A549 (cell line): Measurements from ENCODE around the gene PSMB8.

Experiments
- EHMT2 ChIP-seq: fragments of 200-600 bp; sonication (generic); IDR thresholded peaks from 2 replicates; pipeline ENCODE4 v1.6.1; 2016; ENCODE audit warnings: antibody characterized with exemption, low read depth, mild to moderate bottlenecking, moderate library complexity
- FOSL2 ChIP-seq, 2 experiments: fragments of 450-650 bp in 1 of 2; fragments of >200 bp in 1 of 2; sonication (Bioruptor Twin) in 1 of 2; formaldehyde crosslinking; IDR thresholded peaks; 2 replicates each; pipeline versions ENCODE4 v1.5.0 to v1.6.1; 2016 to 2020; ENCODE audit warnings: mild to moderate bottlenecking in 1 of 2, moderate library complexity in 1 of 2
- HDAC2 ChIP-seq: fragments of 200-600 bp; sonication (generic); IDR thresholded peaks from 2 replicates; pipeline ENCODE4 v1.6.1; 2016
- HOXA7 ChIP-seq: fragments of 250-450 bp; sonication (Bioruptor Pico); IDR thresholded peaks from 2 replicates; pipeline ENCODE4 v1.5.0; 2020; ENCODE audit warnings: mild to moderate bottlenecking, moderate library complexity
- HOXB13 ChIP-seq: fragments of 250-450 bp; sonication (Bioruptor Pico); IDR thresholded peaks from 2 replicates; pipeline ENCODE4 v1.5.0; 2020; ENCODE audit warnings: low read depth, mild to moderate bottlenecking, moderate library complexity
- MAFK ChIP-seq: fragments of 450-650 bp; IDR thresholded peaks from 2 replicates; pipeline ENCODE4 v1.6.1; 2014; ENCODE audit not compliant: partially characterized antibody
- MAX ChIP-seq: IDR thresholded peaks from 2 replicates; pipeline ENCODE4 v1.6.1; 2012
- NFE2L2 ChIP-seq: fragments of 150-350 bp; conservative IDR thresholded peaks from 2 replicates; pipeline ENCODE4 v1.6.1; 2014; ENCODE audit warnings: low read length
- PBX3 ChIP-seq: IDR thresholded peaks from 2 replicates; pipeline ENCODE4 v1.6.1; 2012
- POLR2A ChIP-seq: IDR thresholded peaks from 2 replicates; pipeline ENCODE4 v1.6.1; 2012; ENCODE audit warnings: mild to moderate bottlenecking, low read length
- SREBF2 ChIP-seq: fragments of 450-650 bp; IDR thresholded peaks from 2 replicates; pipeline ENCODE4 v1.6.1; 2014; ENCODE audit warnings: mild to moderate bottlenecking, moderate library complexity
- ZC3H11A ChIP-seq: fragments of 450-650 bp; IDR thresholded peaks from 2 replicates; pipeline ENCODE4 v1.6.1; 2014; ENCODE audit warnings: antibody characterized with exemption, mild to moderate bottlenecking
- TF ChIP-seq, protein P1 (sequence below): fragments of >200 bp; sonication (Bioruptor Twin); formaldehyde crosslinking; IDR thresholded peaks from 3 replicates; pipeline ENCODE4 v1.5.1; 2016
- TF ChIP-seq, protein P2 (sequence below): fragments of 150-350 bp; IDR thresholded peaks from 2 replicates; pipeline ENCODE4 v1.6.1; 2014; ENCODE audit warnings: low read depth, mild to moderate bottlenecking, low read length

DNA sequence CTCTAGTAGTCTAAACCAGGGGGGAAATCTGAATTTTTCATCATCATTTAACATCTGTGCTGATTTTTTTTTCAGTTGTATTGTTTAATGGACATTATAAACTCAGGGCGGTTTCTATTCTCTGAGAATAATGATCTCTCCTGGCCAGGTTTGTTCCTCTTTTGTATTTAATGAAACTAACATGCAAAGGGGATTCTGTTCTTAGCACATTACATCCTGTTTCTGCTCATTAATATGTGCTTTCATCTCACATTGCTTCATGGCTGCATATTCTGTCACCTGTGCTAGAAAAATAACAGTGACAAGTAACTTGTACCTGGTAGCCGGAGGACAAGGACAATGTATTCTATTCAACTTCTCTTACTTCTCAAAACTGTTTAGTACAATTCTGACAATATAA, 27.9 kb downstream of the PSMB8 start:
- TF ChIP-seq HOXA7 (CRISPR knock-in tag) (no peak), POLR2A (no peak), MAFK (no peak), ZC3H11A (no peak), SREBF2 (no peak), HDAC2 (no peak), MAX (no peak), HOXB13 (CRISPR knock-in tag) (no peak), NFE2L2 (no peak), FOSL2 (IDR thresholded peaks at IDR 0.05) (no peak), FOSL2 (CRISPR knock-in tag; IDR thresholded peaks at IDR 0.05) (no peak), PBX3 (no peak), EHMT2 (no peak)
- TF ChIP-seq, protein P1, sequence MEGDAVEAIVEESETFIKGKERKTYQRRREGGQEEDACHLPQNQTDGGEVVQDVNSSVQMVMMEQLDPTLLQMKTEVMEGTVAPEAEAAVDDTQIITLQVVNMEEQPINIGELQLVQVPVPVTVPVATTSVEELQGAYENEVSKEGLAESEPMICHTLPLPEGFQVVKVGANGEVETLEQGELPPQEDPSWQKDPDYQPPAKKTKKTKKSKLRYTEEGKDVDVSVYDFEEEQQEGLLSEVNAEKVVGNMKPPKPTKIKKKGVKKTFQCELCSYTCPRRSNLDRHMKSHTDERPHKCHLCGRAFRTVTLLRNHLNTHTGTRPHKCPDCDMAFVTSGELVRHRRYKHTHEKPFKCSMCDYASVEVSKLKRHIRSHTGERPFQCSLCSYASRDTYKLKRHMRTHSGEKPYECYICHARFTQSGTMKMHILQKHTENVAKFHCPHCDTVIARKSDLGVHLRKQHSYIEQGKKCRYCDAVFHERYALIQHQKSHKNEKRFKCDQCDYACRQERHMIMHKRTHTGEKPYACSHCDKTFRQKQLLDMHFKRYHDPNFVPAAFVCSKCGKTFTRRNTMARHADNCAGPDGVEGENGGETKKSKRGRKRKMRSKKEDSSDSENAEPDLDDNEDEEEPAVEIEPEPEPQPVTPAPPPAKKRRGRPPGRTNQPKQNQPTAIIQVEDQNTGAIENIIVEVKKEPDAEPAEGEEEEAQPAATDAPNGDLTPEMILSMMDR, result no peak
- TF ChIP-seq, protein P2, sequence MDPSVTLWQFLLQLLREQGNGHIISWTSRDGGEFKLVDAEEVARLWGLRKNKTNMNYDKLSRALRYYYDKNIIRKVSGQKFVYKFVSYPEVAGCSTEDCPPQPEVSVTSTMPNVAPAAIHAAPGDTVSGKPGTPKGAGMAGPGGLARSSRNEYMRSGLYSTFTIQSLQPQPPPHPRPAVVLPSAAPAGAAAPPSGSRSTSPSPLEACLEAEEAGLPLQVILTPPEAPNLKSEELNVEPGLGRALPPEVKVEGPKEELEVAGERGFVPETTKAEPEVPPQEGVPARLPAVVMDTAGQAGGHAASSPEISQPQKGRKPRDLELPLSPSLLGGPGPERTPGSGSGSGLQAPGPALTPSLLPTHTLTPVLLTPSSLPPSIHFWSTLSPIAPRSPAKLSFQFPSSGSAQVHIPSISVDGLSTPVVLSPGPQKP, result no peak
